ENCODE measurements around the gene BRIX1. TPM values are rescaled to one million over a fixed set of nuclear protein-coding genes. Genes with fewer than 3 reads are reported as not detected.
A peak's percentile ranks its signal among the peaks of the same experiment; 100 is the strongest.

BRIX1 gene
- total and polyA plus RNA-seq, 9 of the 15 experiments (the other 6 are each of a cell fraction or from before 2014, with no cell fraction given): 115 to 193 (median 159) TPM

- TF ChIP-seq ZKSCAN8 (CRISPR knock-in tag; IDR thresholded peaks at IDR 0.05): no peak
- TF ChIP-seq MYC (IDR thresholded peaks at IDR 0.05; ENCODE audit: low read depth, low read length): peak; percentile 53; the same call in 1 of the 2 replicates
- no peak for TF ChIP-seq MYC (CRISPR knock-in tag; IDR thresholded peaks at IDR 0.05; ENCODE audit: borderline replicate concordance, low read depth)
- TF ChIP-seq PHF8 (IDR thresholded peaks at IDR 0.05; ENCODE audit: borderline replicate concordance, low read length): peak; percentile 66; the same call in 1 of the 2 replicates
- peak; percentile 64 to 67; a peak in 3 of 4 replicates for TF ChIP-seq MNT (conservative IDR thresholded peaks at IDR 0.05)
- TF ChIP-seq NONO (IDR thresholded peaks at IDR 0.05; ENCODE audit: low read depth in 2 of 2, low read length in 1 of 2): peak; percentile 28 to 55; a peak in 2 of 4 replicates
- peak; percentile 80; the same call in 1 of the 2 replicates for TF ChIP-seq HMGXB4 (CRISPR knock-in tag; IDR thresholded peaks at IDR 0.05)
- no peak for TF ChIP-seq BRF2 (IDR thresholded peaks at IDR 0.05; ENCODE audit: borderline replicate concordance, insufficient read depth, insufficient read length)
- no peak for TF ChIP-seq ETV1 (tag; conservative IDR thresholded peaks at IDR 0.05; ENCODE audit: low read depth)
- no peak for TF ChIP-seq FOXM1 (IDR thresholded peaks at IDR 0.05; ENCODE audit: low read depth)
- TF ChIP-seq FOXM1 (CRISPR knock-in tag; IDR thresholded peaks at IDR 0.05; ENCODE audit: low read depth): 0 out of 2 replicates have a peak, but pooled peaks have one; percentile 52
- TF ChIP-seq ATF2 (CRISPR knock-in tag; IDR thresholded peaks at IDR 0.05): no peak
- peak; percentile 35 for TF ChIP-seq FIP1L1 (IDR thresholded peaks at IDR 0.05; ENCODE audit: low read depth, low read length, poor library complexity, severe bottlenecking)
- peak; percentile 47 for TF ChIP-seq POLR2B (IDR thresholded peaks at IDR 0.05; ENCODE audit: low read depth, partially characterized antibody)
- TF ChIP-seq NRF1 (conservative IDR thresholded peaks at IDR 0.05 in 1 of 2, IDR thresholded peaks at IDR 0.05 in 1 of 2): peak; percentile 70 to 75
- peak; percentile 73 for TF ChIP-seq EP400 (IDR thresholded peaks at IDR 0.05)
- no peak for TF ChIP-seq ZNF384 (IDR thresholded peaks at IDR 0.05; ENCODE audit: low read depth, low read length)
- TF ChIP-seq RBM22 (IDR thresholded peaks at IDR 0.05; ENCODE audit: low read depth, low read length, poor library complexity, severe bottlenecking): peak; percentile 51
- TF ChIP-seq ELF1 (tag; IDR thresholded peaks at IDR 0.05): peak; percentile 48; the same call in 1 of the 2 replicates
- peak; percentile 27 for TF ChIP-seq BRD9 (IDR thresholded peaks at IDR 0.05; ENCODE audit: low read depth, partially characterized antibody)
- peak in 1 of 2 experiments; percentile 82; a peak in 2 of 4 replicates for TF ChIP-seq HDAC1 (IDR thresholded peaks at IDR 0.05)
- no peak for TF ChIP-seq HDGF (IDR thresholded peaks at IDR 0.05)
Observed at GRCh38 chr5:34929720-34930461, 14.4 kb downstream of the BRIX1 start (continued).

All from K562 (cell line).